Upper lobe of left lung (tissue), 6 donors: Measurements from ENCODE around the gene U2AF2. TPM values are rescaled to one million over a fixed set of nuclear protein-coding genes. Genes with fewer than 3 reads are reported as not detected.

Experiments
- ATAC-seq, 2 donors: fragments of 200-7000 bp; cut with Tn5 transposase; one replicate each; pipeline ENCODE4 v1.9.1; 2022; ENCODE audit warnings: mild to moderate bottlenecking in 2 of 2, moderate library complexity in 2 of 2; ENCODE audit not compliant: low FRiP score in 2 of 2
- DNase-seq, 2 donors: peaks; one replicate each; pipeline ENCODE4 v3.0.0-alpha.2; 2019 to 2020
- H3K27ac ChIP-seq, 4 donors: fragments of 200-600 bp; sonication (generic); one replicate each; pipeline ENCODE4 v1.5.1; 2016 to 2019
- H3K27me3 ChIP-seq, 4 donors: fragments of 200-600 bp; sonication (generic); one replicate each; pipeline ENCODE4 v1.5.1; 2017 to 2019
- H3K36me3 ChIP-seq, 4 donors: fragments of 200-600 bp; sonication (generic); one replicate each; pipeline ENCODE4 v1.5.1; 2016 to 2019
- H3K4me1 ChIP-seq, 4 donors: fragments of 200-600 bp; sonication (generic); one replicate each; pipeline ENCODE4 v1.5.1; 2018 to 2019
- H3K4me3 ChIP-seq, 4 donors: fragments of 200-600 bp; sonication (generic); one replicate each; pipeline ENCODE4 v1.5.1; 2017 to 2019; ENCODE audit warnings: mild to moderate bottlenecking in 2 of 4, moderate library complexity in 1 of 4
- H3K9me3 ChIP-seq, 4 donors: fragments of 200-600 bp; sonication (generic); one replicate each; pipeline ENCODE4 v1.5.1; 2018 to 2019
- CTCF ChIP-seq, 6 experiments: fragments of 450-650 bp in 4 of 6; fragments of 200-600 bp in 2 of 6; sonication (generic) in 2 of 6; IDR thresholded peaks; one replicate each; pipeline ENCODE4 v1.5.1; 2016 to 2019; ENCODE audit warnings: antibody characterized with exemption in 6 of 6
- EP300 ChIP-seq, 4 donors: sonication (generic); formaldehyde crosslinking; IDR thresholded peaks; one replicate each; pipeline ENCODE4 v1.5.1; 2017; ENCODE audit warnings: antibody characterized with exemption in 4 of 4, control low read depth in 2 of 4
- POLR2A ChIP-seq, 4 donors: fragments of 450-650 bp; IDR thresholded peaks; one replicate each; pipeline ENCODE4 v1.5.1; 2016 to 2017; ENCODE audit warnings: antibody characterized with exemption in 4 of 4, mild to moderate bottlenecking in 2 of 4
- POLR2AphosphoS5 ChIP-seq, 2 donors: sonication (generic); formaldehyde crosslinking; IDR thresholded peaks; one replicate each; pipeline ENCODE4 v1.5.1; 2017; ENCODE audit warnings: antibody characterized with exemption in 2 of 2
- WGBS, 2 donors: methylation state at CpG; one replicate each; pipeline ENCODE4 v1.1.5; 2017 to 2018; 5-methylcytosine and 5-hydroxymethylcytosine counted together
- total RNA-seq, 6 donors: library from RNA; depleted of rRNA in 4 of 6; stranded (reverse); fragments of >200 nt in 4 of 6; gene quantifications; one replicate each; pipeline versions ENCODE4 v1.1.0 to v1.2.1, GENCODE V29; 2016 to 2021
- donor health status: DM: no; HTN: no; CAD: no; lungs with moderate emphysema.
- donor health status: DM: no; HTN: yes; CAD: no; lungs with severe emphysema.

The U2AF2 gene
- total RNA-seq, 6 donors from 2014 or later = 57.7 to 294 (median 157) TPM

GRCh38 chr19:55659822-55660221 lies 5.0 kb downstream of the U2AF2 start:
- Histone ChIP-seq H3K4me3 (no peak overlapping the region), H3K36me3 (peaks cover 37 to 61% (median 60%) of the 10 kb centered on the region in 4 donors), H3K4me1 (peaks cover 37 to 49% (median 45%) of the 10 kb centered on the region in 4 donors), H3K27me3 (no peaks in the 10 kb centered on the region), H3K27ac (no peak overlapping the region), H3K9me3 (no peaks in the 10 kb centered on the region)
- 63 to 79% methylated on average over 6 to 9 of the region's 9 CpGs for WGBS, 2 donors
- ATAC-seq = no peak
- no peak for DNase-seq
- no peak for TF ChIP-seq POLR2A (IDR thresholded peaks at IDR 0.05)
- TF ChIP-seq POLR2AphosphoS5 (IDR thresholded peaks at IDR 0.05) = no peak
- no peak for TF ChIP-seq CTCF (IDR thresholded peaks at IDR 0.05)
- no peak for TF ChIP-seq EP300 (IDR thresholded peaks at IDR 0.05)

- no peak for ATAC-seq
- H3K4me1 ChIP-seq = peaks cover 37 to 49% (median 45%) of the 10 kb centered on the region in 4 donors
- H3K36me3 ChIP-seq = peaks cover 37 to 67% (median 64%) of the 10 kb centered on the region in 4 donors
- WGBS, 2 donors = 96 to 98% methylated on average over 4 to 10 of the region's 12 CpGs
- no peaks in the 10 kb centered on the region for H3K9me3 ChIP-seq
- DNase-seq = no peak
- TF ChIP-seq POLR2AphosphoS5 (IDR thresholded peaks at IDR 0.05) = no peak
- TF ChIP-seq CTCF (IDR thresholded peaks at IDR 0.05) = no peak
- TF ChIP-seq POLR2A (IDR thresholded peaks at IDR 0.05) = no peak
- TF ChIP-seq EP300 (IDR thresholded peaks at IDR 0.05) = no peak
- no peak overlapping the region for H3K4me3 ChIP-seq
- H3K27me3 ChIP-seq = no peaks in the 10 kb centered on the region
- no peak overlapping the region for H3K27ac ChIP-seq
Observed at GRCh38 chr19:55660404-55660803, 5.6 kb downstream of the U2AF2 start.

GRCh38 chr19:55660991-55661390 lies 6.2 kb downstream of the U2AF2 start:
- no peak for DNase-seq
- H3K9me3 ChIP-seq = no peaks in the 10 kb centered on the region
- peaks cover 32 to 43% (median 40%) of the 10 kb centered on the region in 4 donors for H3K4me1 ChIP-seq
- TF ChIP-seq POLR2A (IDR thresholded peaks at IDR 0.05) (no peak), POLR2AphosphoS5 (IDR thresholded peaks at IDR 0.05) (no peak), CTCF (IDR thresholded peaks at IDR 0.05) (no peak), EP300 (IDR thresholded peaks at IDR 0.05) (no peak)
- no peak overlapping the region for H3K4me3 ChIP-seq
- 78 to 90% methylated on average over 16 of the region's 16 CpGs for WGBS, 2 donors
- peaks cover 39 to 72% (median 70%) of the 10 kb centered on the region in 4 donors for H3K36me3 ChIP-seq
- no peak for ATAC-seq
- H3K27me3 ChIP-seq = no peaks in the 10 kb centered on the region
- H3K27ac ChIP-seq = no peak overlapping the region

- WGBS, 2 donors = 56 to 74% methylated on average over 7 of the region's 7 CpGs
- H3K36me3 ChIP-seq = peaks cover 42 to 81% (median 78%) of the 10 kb centered on the region in 4 donors
- H3K27ac ChIP-seq = no peak overlapping the region
- ATAC-seq (no peak), DNase-seq (no peak)
- H3K27me3 ChIP-seq = no peaks in the 10 kb centered on the region
- TF ChIP-seq POLR2A (IDR thresholded peaks at IDR 0.05) = no peak
- no peak for TF ChIP-seq CTCF (IDR thresholded peaks at IDR 0.05)
- no peak for TF ChIP-seq EP300 (IDR thresholded peaks at IDR 0.05)
- TF ChIP-seq POLR2AphosphoS5 (IDR thresholded peaks at IDR 0.05) = no peak
- no peak overlapping the region for H3K4me3 ChIP-seq
- H3K4me1 ChIP-seq = peaks cover 24 to 34% (median 32%) of the 10 kb centered on the region in 4 donors
- H3K9me3 ChIP-seq = no peaks in the 10 kb centered on the region
Observed at GRCh38 chr19:55661826-55662225, 7.0 kb downstream of the U2AF2 start.

GRCh38 chr19:55663846-55664536 lies 9.2 kb downstream of the U2AF2 start:
- ATAC-seq (no peak), DNase-seq (peak in 1 of 2 donors; percentile 52)
- H3K36me3 ChIP-seq = peaks cover 51 to 100% (median 97%) of the 10 kb centered on the region in 4 donors

More at GRCh38 chr19:55663846-55664536, 9.2 kb downstream of the U2AF2 start:
- no peaks in the 10 kb centered on the region for H3K27me3 ChIP-seq
- no peaks in the 10 kb centered on the region for H3K9me3 ChIP-seq
- no peak overlapping the region for H3K4me3 ChIP-seq
- 92 to 96% methylated on average over 19 of the region's 20 CpGs for WGBS, 2 donors
- TF ChIP-seq EP300 (IDR thresholded peaks at IDR 0.05) (no peak), POLR2A (IDR thresholded peaks at IDR 0.05) (no peak), CTCF (IDR thresholded peaks at IDR 0.05) (no peak), POLR2AphosphoS5 (IDR thresholded peaks at IDR 0.05) (no peak)
- H3K27ac ChIP-seq = no peak overlapping the region
- H3K4me1 ChIP-seq = peaks cover 2 to 18% (median 10%) of the 10 kb centered on the region in 4 donors
